IPS-20b (cell line): ENCODE measurements around the gene DISC1.
"Not testable (repeated sequence)": the region's sequence is repeated elsewhere in the genome, so short reads cannot be mapped to it uniquely, and the experiment has no call there.

ENCODE experiments used
- H3K27ac ChIP-seq: one replicate; pipeline ENCODE4 v1.5.1; 2013; ENCODE audit warnings: low read length
- H3K27me3 ChIP-seq: 2 replicates; pipeline ENCODE4 v1.6.1; 2013; ENCODE audit warnings: mild to moderate bottlenecking, low read length, inconsistent platforms; ENCODE audit not compliant: insufficient read depth
- H3K36me3 ChIP-seq: 2 replicates; pipeline ENCODE4 v1.6.1; 2013; ENCODE audit warnings: low read depth, mild to moderate bottlenecking, inconsistent platforms, low read length, moderate library complexity; ENCODE audit not compliant: insufficient read depth
- H3K4me1 ChIP-seq: 2 replicates; pipeline ENCODE4 v1.6.1; 2013; ENCODE audit warnings: mild to moderate bottlenecking, control low read depth, inconsistent platforms, low read length, moderate library complexity; ENCODE audit not compliant: insufficient read depth
- H3K4me3 ChIP-seq: 2 replicates; pipeline ENCODE4 v1.5.1; 2013; ENCODE audit warnings: mild to moderate bottlenecking, low read length, inconsistent platforms
- H3K9ac ChIP-seq: 2 replicates; pipeline ENCODE4 v1.6.1; 2013; ENCODE audit warnings: low read depth, mild to moderate bottlenecking, inconsistent platforms, low read length, moderate library complexity
- H3K9me3 ChIP-seq: 2 replicates; pipeline ENCODE4 v1.6.1; 2013; ENCODE audit warnings: mild to moderate bottlenecking, low read depth, low read length, inconsistent platforms; ENCODE audit not compliant: insufficient read depth

Gene DISC1

GRCh38 chr1:231715816-231716722 is 89.5 kb downstream of the DISC1 start:
- no peaks in the 10 kb centered on the region for H3K9me3 ChIP-seq
- no peaks in the 10 kb centered on the region for H3K27me3 ChIP-seq

DNA sequence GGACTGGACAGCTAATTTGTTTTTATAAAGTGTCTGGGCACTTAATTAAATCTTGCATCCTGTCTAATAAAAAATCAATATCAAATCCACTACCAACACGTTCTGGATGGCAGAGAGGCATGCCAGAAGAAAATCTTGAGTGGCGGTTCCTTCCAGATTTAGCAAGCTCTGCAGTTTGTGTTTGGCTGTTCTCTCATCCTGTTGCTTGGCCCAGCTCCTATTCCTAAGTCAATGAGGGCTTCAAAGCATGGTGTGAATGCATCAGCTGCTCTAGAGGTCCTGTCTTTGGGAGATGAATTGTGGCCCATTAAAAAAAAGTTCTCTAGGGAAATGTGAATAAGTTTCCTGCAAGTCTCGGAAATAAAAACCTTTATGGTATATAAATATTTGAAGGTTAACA is 90.3 kb downstream of the DISC1 start:
- no peak overlapping the region for H3K27ac ChIP-seq
- no peaks in the 10 kb centered on the region for H3K9me3 ChIP-seq
- H3K36me3 ChIP-seq: no peaks in the 10 kb centered on the region
- H3K4me3 ChIP-seq: no peak overlapping the region
- H3K9ac ChIP-seq: no peak overlapping the region
- H3K4me1 ChIP-seq: no peaks in the 10 kb centered on the region
- no peaks in the 10 kb centered on the region for H3K27me3 ChIP-seq

More at GRCh38 chr1:231715816-231716722, 89.5 kb downstream of the DISC1 start:
- no peak overlapping the region for H3K4me3 ChIP-seq
- H3K4me1 ChIP-seq: no peaks in the 10 kb centered on the region
- no peaks in the 10 kb centered on the region for H3K36me3 ChIP-seq
- no peak overlapping the region for H3K9ac ChIP-seq
- no peak overlapping the region for H3K27ac ChIP-seq

DNA sequence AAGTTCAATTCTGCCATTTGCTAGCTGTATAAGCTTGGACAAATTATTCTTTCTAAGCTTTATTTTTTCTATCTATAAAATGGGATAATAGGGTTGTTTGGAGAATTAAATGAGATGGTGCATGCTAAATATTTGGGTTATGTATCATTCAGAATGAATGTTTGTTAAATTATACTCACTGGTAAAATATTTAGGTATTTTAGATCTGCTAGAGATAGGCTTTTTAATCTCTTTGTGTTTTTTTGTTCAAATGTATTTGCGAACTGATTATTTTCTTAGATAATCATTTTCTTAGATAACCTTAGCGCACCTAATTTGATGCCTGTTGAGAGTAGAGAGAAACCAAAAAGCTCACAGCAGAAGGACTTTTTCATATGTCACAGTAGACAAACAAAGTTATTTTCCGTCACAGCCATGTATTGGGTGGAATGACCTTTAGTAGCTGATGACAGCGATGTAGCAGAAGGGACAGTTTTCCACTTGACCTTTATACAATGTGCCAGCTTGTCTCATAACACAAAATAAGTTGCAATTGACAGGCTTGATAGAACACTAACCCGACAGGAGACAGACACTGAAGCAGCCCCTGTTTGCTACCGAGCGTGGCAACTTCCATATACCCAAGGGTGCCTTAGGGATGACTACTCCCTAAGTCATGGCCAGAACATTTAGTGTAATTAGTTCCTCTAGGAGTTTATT is 93.0 kb downstream of the DISC1 start:
- H3K36me3 ChIP-seq: no peaks in the 10 kb centered on the region
- H3K27me3 ChIP-seq: no peaks in the 10 kb centered on the region
- H3K4me1 ChIP-seq: no peaks in the 10 kb centered on the region
- no peak overlapping the region for H3K4me3 ChIP-seq
- H3K9me3 ChIP-seq: no peaks in the 10 kb centered on the region
- no peak overlapping the region for H3K9ac ChIP-seq
- H3K27ac ChIP-seq: no peak overlapping the region

GRCh38 chr1:231720652-231721325 is 94.2 kb downstream of the DISC1 start:
- Histone ChIP-seq H3K27ac (no peak overlapping the region), H3K4me1 (no peaks in the 10 kb centered on the region), H3K9ac (no peak overlapping the region), H3K4me3 (no peak overlapping the region), H3K9me3 (no peaks in the 10 kb centered on the region), H3K36me3 (no peaks in the 10 kb centered on the region), H3K27me3 (no peaks in the 10 kb centered on the region)

DNA sequence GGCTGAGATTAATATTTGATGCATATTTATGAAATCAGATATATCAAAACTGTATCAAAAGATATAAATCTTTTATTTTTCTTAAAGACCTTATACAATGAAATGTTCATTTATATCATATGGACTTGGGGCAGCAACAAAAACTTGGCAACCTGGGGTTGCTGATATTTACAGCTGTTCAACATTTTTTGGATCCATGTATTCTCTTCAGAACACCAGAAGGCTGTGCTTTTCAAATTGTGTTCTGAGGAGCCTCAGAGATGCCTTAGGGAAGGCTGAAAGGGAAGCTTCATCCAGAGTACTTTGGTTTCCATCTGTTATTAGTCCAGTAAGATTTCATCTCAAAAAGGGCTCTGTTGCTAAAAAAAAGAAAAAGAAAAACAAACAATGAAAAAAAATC is 94.8 kb downstream of the DISC1 start:
- Histone ChIP-seq H3K4me3 (no peak overlapping the region), H3K4me1 (no peaks in the 10 kb centered on the region)

DNA sequence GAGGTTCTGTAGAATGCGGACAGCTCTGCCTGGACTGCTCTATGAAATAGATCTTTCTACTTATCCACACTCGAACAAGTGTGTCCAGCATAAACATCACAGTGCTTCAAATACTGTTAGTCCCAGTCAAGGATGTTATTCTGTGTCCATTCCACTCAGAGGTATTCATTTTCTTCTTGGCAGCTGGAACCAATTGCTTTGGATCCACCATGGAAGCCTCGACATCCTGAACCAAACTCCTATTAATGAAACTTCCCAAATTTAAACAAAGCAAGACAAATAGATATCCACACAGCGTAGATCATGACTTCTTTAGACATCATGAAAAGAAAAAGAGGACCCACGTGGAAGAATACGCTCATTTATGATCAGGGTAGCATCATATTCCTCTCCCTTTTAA is 95.8 kb downstream of the DISC1 start:
- no peak overlapping the region for H3K4me3 ChIP-seq
- no peaks in the 10 kb centered on the region for H3K36me3 ChIP-seq
- no peak overlapping the region for H3K27ac ChIP-seq
- no peak overlapping the region for H3K9ac ChIP-seq
- H3K27me3 ChIP-seq: no peaks in the 10 kb centered on the region
- no peaks in the 10 kb centered on the region for H3K9me3 ChIP-seq
- no peaks in the 10 kb centered on the region for H3K4me1 ChIP-seq

More for the DNA sequence above, 94.8 kb downstream of the DISC1 start:
- H3K9ac ChIP-seq: no peak overlapping the region
- no peaks in the 10 kb centered on the region for H3K27me3 ChIP-seq
- no peaks in the 10 kb centered on the region for H3K36me3 ChIP-seq
- H3K9me3 ChIP-seq: no peaks in the 10 kb centered on the region
- no peak overlapping the region for H3K27ac ChIP-seq

GRCh38 chr1:231723146-231723545 is 96.6 kb downstream of the DISC1 start:
- Histone ChIP-seq H3K4me3 (no peak overlapping the region), H3K9ac (no peak overlapping the region), H3K9me3 (no peaks in the 10 kb centered on the region), H3K27ac (no peak overlapping the region), H3K36me3 (no peaks in the 10 kb centered on the region), H3K27me3 (no peaks in the 10 kb centered on the region), H3K4me1 (no peaks in the 10 kb centered on the region)

DNA sequence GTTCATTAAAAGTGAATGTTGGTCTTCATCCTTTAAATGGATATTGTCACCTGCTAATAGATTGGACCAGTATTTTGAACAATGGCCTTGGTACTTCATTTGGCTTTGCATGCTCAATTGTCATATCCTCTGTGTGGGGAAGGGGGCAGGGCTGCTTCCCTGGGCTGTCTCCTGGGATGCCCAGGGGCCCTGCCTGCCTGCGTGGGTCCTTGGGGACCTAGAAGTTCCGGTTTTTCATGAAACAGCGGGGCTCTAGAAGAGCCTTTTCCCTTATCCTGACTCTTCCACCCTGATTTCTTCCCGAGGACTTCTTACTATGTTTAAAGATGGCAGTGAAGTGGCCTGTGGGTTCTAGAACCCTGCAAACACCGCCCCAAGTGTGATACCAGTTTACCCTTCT is 97.5 kb downstream of the DISC1 start:
- H3K36me3 ChIP-seq: no peaks in the 10 kb centered on the region
- no peak overlapping the region for H3K4me3 ChIP-seq
- H3K9me3 ChIP-seq: no peaks in the 10 kb centered on the region
- no peak overlapping the region for H3K9ac ChIP-seq
- H3K27ac ChIP-seq: no peak overlapping the region
- no peaks in the 10 kb centered on the region for H3K4me1 ChIP-seq
- no peaks in the 10 kb centered on the region for H3K27me3 ChIP-seq

DNA sequence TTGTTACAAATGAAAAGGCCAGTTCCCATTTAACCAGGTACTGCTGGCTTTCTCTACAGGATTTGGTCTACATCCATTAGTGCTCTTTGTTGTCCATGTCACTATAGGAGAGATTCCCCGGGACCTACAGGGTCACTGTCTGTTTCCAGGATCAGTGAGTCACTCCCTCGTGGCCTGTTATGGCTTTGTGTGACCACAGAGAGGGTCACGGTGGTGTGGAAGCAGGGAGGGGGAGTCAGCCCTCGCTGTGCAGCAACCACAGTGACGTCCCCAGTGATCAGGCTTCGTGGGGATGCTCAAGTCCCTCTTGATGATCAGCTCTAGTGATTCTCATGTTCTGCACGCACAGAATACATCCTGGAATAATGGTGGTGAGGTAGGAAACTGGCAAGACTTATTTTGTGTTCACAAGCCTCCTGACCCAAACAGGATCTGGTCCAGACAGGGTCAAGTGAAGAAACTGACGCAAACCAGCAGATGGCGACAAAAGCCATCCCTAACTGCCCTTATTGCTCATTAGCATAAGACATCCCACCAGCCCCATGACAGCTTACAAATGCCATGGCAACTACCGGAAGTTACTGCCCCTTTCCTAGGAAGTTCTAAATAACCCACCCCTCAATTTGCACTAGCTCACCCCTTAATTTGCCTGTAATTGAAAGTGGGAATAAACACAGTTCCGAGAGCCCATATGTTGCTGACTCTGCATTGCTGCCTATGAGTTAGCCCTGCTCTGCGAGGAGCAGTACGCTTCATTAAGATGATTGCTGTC is 98.5 kb downstream of the DISC1 start:
- Histone ChIP-seq H3K27ac (no peak overlapping the region), H3K27me3 (no peaks in the 10 kb centered on the region), H3K4me3 (no peak overlapping the region), H3K4me1 (no peaks in the 10 kb centered on the region), H3K9me3 (no peaks in the 10 kb centered on the region), H3K36me3 (no peaks in the 10 kb centered on the region), H3K9ac (no peak overlapping the region)

GRCh38 chr1:231727171-231727570 is 100.6 kb downstream of the DISC1 start:
- H3K27me3 ChIP-seq: no peaks in the 10 kb centered on the region
- no peaks in the 10 kb centered on the region; the same call in 1 of the 2 replicates for H3K9me3 ChIP-seq
- no peak overlapping the region for H3K9ac ChIP-seq
- no peak overlapping the region for H3K27ac ChIP-seq
- H3K4me3 ChIP-seq: no peak overlapping the region
- H3K36me3 ChIP-seq: no peaks in the 10 kb centered on the region
- H3K4me1 ChIP-seq: no peaks in the 10 kb centered on the region

GRCh38 chr1:231728987-231729386 is 102.4 kb downstream of the DISC1 start:
- not testable (repeated sequence) for H3K4me1 ChIP-seq, H3K36me3 ChIP-seq, H3K9me3 ChIP-seq, H3K27ac ChIP-seq, H3K4me3 ChIP-seq, H3K9ac ChIP-seq, H3K27me3 ChIP-seq
